Adrenal gland (tissue), 5 donors: ENCODE data around the gene SPRR4.

ENCODE experiments used
- POLR2A ChIP-seq, 2 donors: fragments of 450-650 bp; IDR thresholded peaks; one replicate each; pipeline ENCODE4 v1.6.1; 2017; ENCODE audit warnings: antibody characterized with exemption in 2 of 2, mild to moderate bottlenecking in 2 of 2, moderate library complexity in 1 of 2
- TF ChIP-seq, protein P1 (sequence below), 6 experiments: fragments of 450-650 bp in 4 of 6; fragments of 200-600 bp in 2 of 6; sonication (generic) in 1 of 6; IDR thresholded peaks; 1 replicate in 5 of 6; 2 replicates in 1 of 6; pipeline versions ENCODE4 v1.5.1 to v1.8.0; 2016 to 2021; ENCODE audit warnings: antibody characterized with exemption in 6 of 6, mild to moderate bottlenecking in 2 of 6, moderate library complexity in 1 of 6
- donor health status: DM: no; HTN: no; CAD: no.

DNA sequence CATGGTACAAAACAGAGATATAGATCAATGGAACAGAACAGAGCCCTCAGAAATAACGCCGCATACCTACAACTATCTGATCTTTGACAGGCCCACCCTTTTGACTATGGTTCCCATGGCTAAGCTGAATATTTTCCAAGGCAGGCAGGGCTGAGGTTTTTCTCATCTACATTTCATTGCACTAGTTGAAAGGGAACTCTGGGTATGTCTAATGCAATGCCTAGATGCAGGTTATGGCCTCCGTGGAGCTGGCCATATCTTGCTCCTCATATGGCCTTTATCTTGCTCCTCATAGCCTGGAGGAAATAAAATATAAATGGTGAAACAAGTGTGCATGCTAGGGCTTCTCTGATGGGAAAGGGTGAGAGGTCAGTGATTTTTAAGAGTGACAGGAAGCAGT lies 12.9 kb upstream of the SPRR4 start:
- TF ChIP-seq, protein P1, sequence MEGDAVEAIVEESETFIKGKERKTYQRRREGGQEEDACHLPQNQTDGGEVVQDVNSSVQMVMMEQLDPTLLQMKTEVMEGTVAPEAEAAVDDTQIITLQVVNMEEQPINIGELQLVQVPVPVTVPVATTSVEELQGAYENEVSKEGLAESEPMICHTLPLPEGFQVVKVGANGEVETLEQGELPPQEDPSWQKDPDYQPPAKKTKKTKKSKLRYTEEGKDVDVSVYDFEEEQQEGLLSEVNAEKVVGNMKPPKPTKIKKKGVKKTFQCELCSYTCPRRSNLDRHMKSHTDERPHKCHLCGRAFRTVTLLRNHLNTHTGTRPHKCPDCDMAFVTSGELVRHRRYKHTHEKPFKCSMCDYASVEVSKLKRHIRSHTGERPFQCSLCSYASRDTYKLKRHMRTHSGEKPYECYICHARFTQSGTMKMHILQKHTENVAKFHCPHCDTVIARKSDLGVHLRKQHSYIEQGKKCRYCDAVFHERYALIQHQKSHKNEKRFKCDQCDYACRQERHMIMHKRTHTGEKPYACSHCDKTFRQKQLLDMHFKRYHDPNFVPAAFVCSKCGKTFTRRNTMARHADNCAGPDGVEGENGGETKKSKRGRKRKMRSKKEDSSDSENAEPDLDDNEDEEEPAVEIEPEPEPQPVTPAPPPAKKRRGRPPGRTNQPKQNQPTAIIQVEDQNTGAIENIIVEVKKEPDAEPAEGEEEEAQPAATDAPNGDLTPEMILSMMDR (IDR thresholded peaks at IDR 0.05), result no peak
- no peak for TF ChIP-seq POLR2A (IDR thresholded peaks at IDR 0.05)
